CD14-positive monocyte (primary cell): ENCODE data around the gene GPR39. TPM values are rescaled to one million over a fixed set of nuclear protein-coding genes. Genes with fewer than 3 reads are reported as not detected.

Source experiments
- DNase-seq, 3 donors: peaks; one replicate each; pipeline ENCODE4 v3.0.0-alpha.2; 2011 to 2022
- H2AFZ ChIP-seq: 2 replicates; pipeline ENCODE4 v1.6.0; 2012; ENCODE audit warnings: mild to moderate bottlenecking, low read depth, low read length, inconsistent platforms; ENCODE audit not compliant: insufficient read depth, poor library complexity, severe bottlenecking
- H3K27ac ChIP-seq, 2 donors: 1 replicate in 1 of 2; 2 replicates in 1 of 2; pipeline ENCODE4 v1.5.1; 2012 to 2013; ENCODE audit warnings: low read length in 2 of 2, control low read depth in 1 of 2, inconsistent platforms in 1 of 2, low read depth in 1 of 2, mild to moderate bottlenecking in 1 of 2
- H3K27me3 ChIP-seq, 2 donors: one replicate each; pipeline versions ENCODE4 v1.6.0 to v1.6.1; 2011 to 2013; ENCODE audit warnings: low read length in 2 of 2; ENCODE audit not compliant: control insufficient read depth in 2 of 2, insufficient read depth in 2 of 2
- H3K36me3 ChIP-seq, 2 donors: replicated peaks in 1 of 2; 1 replicate in 1 of 2; 2 replicates in 1 of 2; pipeline versions ENCODE4 v1.5.1 to v1.6.1; 2012 to 2013; ENCODE audit warnings: low read length in 2 of 2, control low read depth in 1 of 2, inconsistent platforms in 1 of 2, mild to moderate bottlenecking in 1 of 2; ENCODE audit not compliant: insufficient read depth in 2 of 2, control insufficient read depth in 1 of 2
- H3K4me1 ChIP-seq, 2 donors: 1 replicate in 1 of 2; 2 replicates in 1 of 2; pipeline versions ENCODE4 v1.5.1 to v1.6.1; 2012 to 2013; ENCODE audit warnings: low read length in 2 of 2, control low read depth in 1 of 2, inconsistent platforms in 1 of 2, mild to moderate bottlenecking in 1 of 2, moderate library complexity in 1 of 2; ENCODE audit not compliant: insufficient read depth in 2 of 2, control insufficient read depth in 1 of 2
- H3K4me2 ChIP-seq: replicated peaks from 2 replicates; pipeline ENCODE3; 2012; ENCODE audit warnings: low read length, moderate library complexity, mild to moderate bottlenecking; ENCODE audit not compliant: poor library complexity, severe bottlenecking; ENCODE audit errors: extremely low read depth
- H3K4me3 ChIP-seq, 3 experiments: fragments of 200-600 bp in 1 of 3; sonication (generic) in 1 of 3; replicated peaks in 1 of 3; 1 replicate in 2 of 3; 2 replicates in 1 of 3; pipeline ENCODE4 v1.5.1; 2011 to 2013; ENCODE audit warnings: low read length in 3 of 3, mild to moderate bottlenecking in 3 of 3, control low read depth in 2 of 3, low read depth in 2 of 3, inconsistent platforms in 1 of 3, moderate library complexity in 1 of 3
- H3K79me2 ChIP-seq: 2 replicates; pipeline ENCODE4 v1.6.0; 2012; ENCODE audit warnings: mild to moderate bottlenecking, control low read depth, inconsistent platforms, low read length, moderate library complexity; ENCODE audit not compliant: insufficient read depth
- H3K9ac ChIP-seq: 2 replicates; pipeline ENCODE4 v1.6.0; 2017; ENCODE audit warnings: low read length, mild to moderate bottlenecking; ENCODE audit not compliant: insufficient read depth, poor library complexity, severe bottlenecking
- H3K9me3 ChIP-seq, 2 donors: replicated peaks in 1 of 2; 1 replicate in 1 of 2; 2 replicates in 1 of 2; pipeline versions ENCODE4 v1.5.1 to v1.6.1; 2012 to 2013; ENCODE audit warnings: low read length in 2 of 2, control low read depth in 1 of 2; ENCODE audit not compliant: control insufficient read depth in 1 of 2, insufficient read depth in 1 of 2
- H4K20me1 ChIP-seq: 2 replicates; pipeline ENCODE4 v1.6.0; 2012; ENCODE audit warnings: mild to moderate bottlenecking, low read length, control low read depth, moderate library complexity; ENCODE audit not compliant: insufficient read depth
- H3K27ac Mint-ChIP-seq, 7 donors: one replicate each; pipeline ENCODE4 v1.8.0; 2020; ENCODE audit warnings: mild to moderate bottlenecking in 7 of 7, mixed read lengths in 7 of 7, moderate library complexity in 6 of 7, inconsistent platforms in 2 of 7
- H3K27me3 Mint-ChIP-seq, 3 donors: one replicate each; pipeline ENCODE4 v1.8.0; 2021 to 2022; ENCODE audit warnings: low read depth in 3 of 3, mild to moderate bottlenecking in 3 of 3, mixed read lengths in 3 of 3, moderate library complexity in 3 of 3, inconsistent platforms in 1 of 3
- H3K36me3 Mint-ChIP-seq, 2 donors: one replicate each; pipeline ENCODE4 v1.8.0; 2020; ENCODE audit warnings: mixed read lengths in 2 of 2, inconsistent platforms in 1 of 2, mild to moderate bottlenecking in 1 of 2
- H3K4me1 Mint-ChIP-seq: one replicate; pipeline ENCODE4 v1.8.0; 2020; ENCODE audit warnings: mild to moderate bottlenecking, mixed read lengths
- H3K4me3 Mint-ChIP-seq, 2 donors: one replicate each; pipeline ENCODE4 v1.8.0; 2020; ENCODE audit warnings: mild to moderate bottlenecking in 2 of 2, mixed read lengths in 2 of 2, moderate library complexity in 1 of 2
- H3K9me3 Mint-ChIP-seq, 7 donors: one replicate each; pipeline ENCODE4 v1.8.0; 2020 to 2022; ENCODE audit warnings: mixed read lengths in 7 of 7, mild to moderate bottlenecking in 6 of 7, moderate library complexity in 6 of 7, inconsistent platforms in 2 of 7
- CTCF ChIP-seq: fragments of 200-600 bp; IDR thresholded peaks from one replicate; pipeline ENCODE4 v1.8.0; 2022; ENCODE audit warnings: antibody characterized with exemption, mild to moderate bottlenecking
- WGBS: methylation state at CpG from one replicate; pipeline ENCODE4 v1.1.5; 2013; ENCODE audit warnings: missing lambda C conversion rate; ENCODE audit not compliant: insufficient coverage; 5-methylcytosine and 5-hydroxymethylcytosine counted together
- intact Hi-C, 2 donors: fragments of 100-400 bp; cut with micrococcal nuclease; formaldehyde crosslinking; loops; one replicate each; pipeline versions ENCODE4 v1.15.0 to v1.15.1; 2023
- polyA plus RNA-seq, 3 donors: library from polyadenylated mRNA; depleted of rRNA in 1 of 3; unstranded in 2 of 3; stranded (reverse) in 1 of 3; fragments of 300-500 nt in 2 of 3; fragments of >200 nt in 1 of 3; fragmentation: Illumina TruSeq in 2 of 3; gene quantifications; 1 replicate in 2 of 3; 2 replicates in 1 of 3; pipeline ENCODE4 v1.2.3, GENCODE V29; 2012 to 2021

Gene GPR39
- polyA plus RNA-seq, 3 donors = 0.12 TPM; not detected in 2

DNA sequence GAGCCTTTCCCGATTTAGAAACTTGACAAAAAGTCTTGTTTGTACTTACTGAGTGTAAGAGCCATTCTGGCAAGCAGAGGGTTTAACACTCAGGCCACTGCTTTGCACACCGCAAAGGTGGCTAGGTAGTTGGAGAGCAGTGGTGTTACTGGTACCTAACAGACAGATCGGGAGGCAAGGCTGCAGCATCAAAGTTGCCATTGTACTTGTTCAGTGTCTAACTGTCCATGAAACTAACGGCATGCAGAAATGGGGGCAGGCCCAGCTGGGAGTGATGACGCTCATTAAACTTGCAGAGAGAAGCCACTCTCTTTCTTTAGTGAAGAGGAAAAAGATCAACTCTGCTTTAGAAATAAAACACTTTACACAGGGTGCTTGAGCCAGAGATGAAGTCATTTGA lies 10.1 kb downstream of the GPR39 start:
- no peaks in the 10 kb centered on the region for H3K36me3 Mint-ChIP-seq
- no peak for TF ChIP-seq CTCF
- H3K79me2 ChIP-seq = no peaks in the 10 kb centered on the region
- H3K27ac Mint-ChIP-seq = no peak overlapping the region
- no peaks in the 10 kb centered on the region for H4K20me1 ChIP-seq
- peaks cover 0 to 8% (median 3%) of the 10 kb centered on the region in 7 donors for H3K9me3 Mint-ChIP-seq
- no peak for DNase-seq
- peaks cover 6 to 12% (median 10%) of the 10 kb centered on the region in 3 donors for H3K27me3 Mint-ChIP-seq
- no peak overlapping the region for H3K9ac ChIP-seq
- H3K4me1 Mint-ChIP-seq = no peaks in the 10 kb centered on the region
- no peak overlapping the region for H2AFZ ChIP-seq
- H3K4me1 ChIP-seq = no peaks in the 10 kb centered on the region
- intact Hi-C loops = no loop called here
- H3K36me3 ChIP-seq = no peaks in the 10 kb centered on the region
- H3K4me3 Mint-ChIP-seq = peak overlapping the region in 1 of 2 donors; percentile 5
- H3K9me3 ChIP-seq = no peaks in the 10 kb centered on the region
- H3K4me3 ChIP-seq = no peak overlapping the region
- no peak overlapping the region for H3K27ac ChIP-seq
- no peak overlapping the region for H3K4me2 ChIP-seq
- WGBS = 100% methylated on average over 1 of the region's 5 CpGs
- no peaks in the 10 kb centered on the region for H3K27me3 ChIP-seq

DNA sequence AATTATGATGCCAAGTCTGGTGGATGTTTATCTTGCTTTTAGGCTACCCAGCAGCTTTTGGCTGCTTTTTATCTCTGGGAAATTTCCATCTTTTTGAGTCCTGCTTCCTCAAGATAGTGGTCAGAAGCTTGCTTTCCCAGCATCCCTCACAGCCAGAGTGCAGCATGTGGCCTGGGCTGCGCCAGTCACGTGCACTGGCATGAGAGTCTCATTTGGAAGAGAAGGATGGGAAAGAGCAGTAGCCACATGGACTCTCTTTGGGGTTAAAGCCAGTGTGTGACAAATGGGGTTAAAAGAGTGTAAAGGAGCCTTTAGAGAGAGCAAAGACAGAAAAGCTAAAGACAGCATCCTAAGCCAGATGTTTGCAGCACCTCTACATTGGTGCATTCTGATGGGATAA lies 12.7 kb downstream of the GPR39 start:
- 67% methylated on average over 1 of the region's 2 CpGs for WGBS
- H3K36me3 Mint-ChIP-seq = no peaks in the 10 kb centered on the region
- H3K27me3 Mint-ChIP-seq = peaks cover 2 to 7% (median 6%) of the 10 kb centered on the region in 3 donors
- no peak overlapping the region for H3K9ac ChIP-seq
- TF ChIP-seq CTCF = no peak
- H3K27ac ChIP-seq = no peak overlapping the region
- no peak overlapping the region for H3K4me2 ChIP-seq
- no peak overlapping the region for H3K4me3 Mint-ChIP-seq
- peaks cover 1 to 10% (median 5%) of the 10 kb centered on the region in 7 donors for H3K9me3 Mint-ChIP-seq
- H3K36me3 ChIP-seq = no peaks in the 10 kb centered on the region
- H3K4me1 Mint-ChIP-seq = no peaks in the 10 kb centered on the region
- H3K9me3 ChIP-seq = no peaks in the 10 kb centered on the region
- no peaks in the 10 kb centered on the region for H3K79me2 ChIP-seq
- H4K20me1 ChIP-seq = no peaks in the 10 kb centered on the region
- no peaks in the 10 kb centered on the region for H3K27me3 ChIP-seq
- no peak for DNase-seq
- no peak overlapping the region for H3K27ac Mint-ChIP-seq
- no peak overlapping the region for H3K4me3 ChIP-seq
- no peaks in the 10 kb centered on the region for H3K4me1 ChIP-seq
- intact Hi-C loops = no loop called here
- H2AFZ ChIP-seq = no peak overlapping the region
